HG03196 (cell line): ENCODE measurements around the gene CCDC201.

ENCODE experiments used
- ATAC-seq: cut with Tn5 transposase; IDR thresholded peaks from one replicate; pipeline ENCODE4 v1.9.1; 2021; ENCODE audit not compliant: unreplicated experiment

CCDC201 gene

GRCh38 chr7:45893374-45893995, 20.6 kb upstream of the CCDC201 start:
- no peak for ATAC-seq

- ATAC-seq = no peak
These were observed 19.6 kb upstream of the CCDC201 start for GRCh38 chr7:45892407-45893035.

- ATAC-seq = no peak
These were observed 18.9 kb upstream of the CCDC201 start for GRCh38 chr7:45891462-45892402.

GRCh38 chr7:45890902-45891461, 18.1 kb upstream of the CCDC201 start:
- ATAC-seq = no peak

GRCh38 chr7:45890125-45890901, 17.4 kb upstream of the CCDC201 start:
- ATAC-seq = no peak

GRCh38 chr7:45889367-45890067, 16.6 kb upstream of the CCDC201 start:
- ATAC-seq = no peak

- ATAC-seq = no peak
These were observed 16.1 kb upstream of the CCDC201 start for GRCh38 chr7:45888993-45889366.

- ATAC-seq = no peak
These were observed 15.5 kb upstream of the CCDC201 start, which contains the start of gene IGFBP1 for GRCh38 chr7:45888185-45888992. Gene IGFBP1, plus strand, starts transcription at chr7:45888488. Its CDS starts 165 bp downstream, at chr7:45888653.

GRCh38 chr7:45886931-45887667, 14.2 kb upstream of the CCDC201 start:
- ATAC-seq = no peak

- ATAC-seq = no peak
These were observed 12.5 kb upstream of the CCDC201 start for GRCh38 chr7:45885264-45885882.

- ATAC-seq = no peak
These were observed 11.3 kb upstream of the CCDC201 start for GRCh38 chr7:45884136-45884535.

GRCh38 chr7:45882465-45882810, 9.6 kb upstream of the CCDC201 start:
- ATAC-seq = no peak

- ATAC-seq = no peak
These were observed 9.0 kb upstream of the CCDC201 start for GRCh38 chr7:45881759-45882464.

- ATAC-seq = no peak
These were observed 8.4 kb upstream of the CCDC201 start for GRCh38 chr7:45881280-45881758.

GRCh38 chr7:45880433-45880860, 7.6 kb upstream of the CCDC201 start:
- ATAC-seq = no peak

GRCh38 chr7:45878457-45879144, 5.7 kb upstream of the CCDC201 start:
- no peak for ATAC-seq

- ATAC-seq = no peak
These were observed 3.6 kb upstream of the CCDC201 start for GRCh38 chr7:45876519-45876918.
